SU-DHL-6 (cell line): ENCODE measurements around the gene ZSCAN1.

Experiments used
- CTCF ChIP-seq: fragments of 200-600 bp; sonication (generic); IDR thresholded peaks from one replicate; pipeline ENCODE4 v1.5.1; 2017; ENCODE audit warnings: antibody characterized with exemption, mild to moderate bottlenecking, low read length, moderate library complexity; ENCODE audit not compliant: insufficient read depth, poor library complexity, severe bottlenecking
- EZH2phosphoT487 ChIP-seq: fragments of 200-600 bp; sonication (generic), shearing (Covaris generic); conservative IDR thresholded peaks from 2 replicates; pipeline ENCODE4 v1.6.1; 2018; ENCODE audit warnings: mild to moderate bottlenecking, antibody characterized with exemption, low read length, moderate library complexity, mixed read lengths

GRCh38 chr19:58035863-58036262 is 2.0 kb downstream of the ZSCAN1 start:
- TF ChIP-seq CTCF, result no peak
- TF ChIP-seq EZH2phosphoT487, result no peak
